ENCODE data around the gene IL4.

DNA sequence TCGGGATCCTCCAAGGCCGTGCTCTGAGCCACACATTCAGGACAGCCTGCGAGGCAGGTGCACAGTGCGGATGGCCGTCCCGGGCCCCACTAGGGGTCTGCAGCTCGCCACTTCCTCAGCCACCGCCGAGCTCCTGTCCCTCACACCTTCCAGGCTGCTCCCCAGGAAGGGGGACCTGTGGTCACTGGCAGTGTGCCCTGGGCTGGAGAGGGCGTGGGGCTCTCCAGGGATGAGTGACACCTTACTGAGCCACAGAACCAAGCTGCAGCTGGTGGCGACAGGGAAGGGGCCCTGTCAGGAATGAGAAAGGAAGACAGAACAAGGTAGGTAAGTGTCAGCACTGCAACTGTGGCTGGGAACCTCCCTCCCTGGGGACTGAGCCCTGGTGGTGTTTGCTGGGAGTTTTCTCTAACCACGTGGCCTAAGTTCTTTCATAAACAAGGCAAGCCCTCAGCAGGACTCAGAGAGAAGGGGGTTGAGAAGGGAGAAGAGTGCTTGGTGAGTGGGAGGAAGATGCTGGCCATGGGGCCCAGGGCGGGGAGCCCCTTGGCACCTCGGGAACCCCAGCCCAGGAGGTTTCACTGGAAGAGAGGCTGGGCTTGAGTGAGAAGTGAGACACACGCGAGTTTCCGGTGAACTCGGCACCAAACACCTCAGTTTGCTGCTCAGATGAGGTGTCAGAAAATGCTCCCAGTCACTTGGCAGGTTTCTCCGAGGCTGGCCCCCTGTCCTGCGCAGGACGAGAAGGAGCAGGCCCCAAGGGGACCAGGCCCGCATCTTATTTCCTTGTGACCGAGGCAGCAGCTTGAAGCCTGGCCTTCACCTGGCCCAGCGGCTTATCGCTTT, 10.6 kb upstream of the IL4 start:
- TF ChIP-seq, protein P1, sequence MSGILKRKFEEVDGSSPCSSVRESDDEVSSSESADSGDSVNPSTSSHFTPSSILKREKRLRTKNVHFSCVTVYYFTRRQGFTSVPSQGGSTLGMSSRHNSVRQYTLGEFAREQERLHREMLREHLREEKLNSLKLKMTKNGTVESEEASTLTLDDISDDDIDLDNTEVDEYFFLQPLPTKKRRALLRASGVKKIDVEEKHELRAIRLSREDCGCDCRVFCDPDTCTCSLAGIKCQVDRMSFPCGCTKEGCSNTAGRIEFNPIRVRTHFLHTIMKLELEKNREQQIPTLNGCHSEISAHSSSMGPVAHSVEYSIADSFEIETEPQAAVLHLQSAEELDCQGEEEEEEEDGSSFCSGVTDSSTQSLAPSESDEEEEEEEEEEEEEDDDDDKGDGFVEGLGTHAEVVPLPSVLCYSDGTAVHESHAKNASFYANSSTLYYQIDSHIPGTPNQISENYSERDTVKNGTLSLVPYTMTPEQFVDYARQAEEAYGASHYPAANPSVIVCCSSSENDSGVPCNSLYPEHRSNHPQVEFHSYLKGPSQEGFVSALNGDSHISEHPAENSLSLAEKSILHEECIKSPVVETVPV (CRISPR knock-in tag; IDR thresholded peaks at IDR 0.05): no peak
- no peak for TF ChIP-seq CSDC2 (CRISPR knock-in tag; IDR thresholded peaks at IDR 0.05)
- TF ChIP-seq ZFP30 (CRISPR knock-in tag; IDR thresholded peaks at IDR 0.05): no peak
- TF ChIP-seq, protein P2, sequence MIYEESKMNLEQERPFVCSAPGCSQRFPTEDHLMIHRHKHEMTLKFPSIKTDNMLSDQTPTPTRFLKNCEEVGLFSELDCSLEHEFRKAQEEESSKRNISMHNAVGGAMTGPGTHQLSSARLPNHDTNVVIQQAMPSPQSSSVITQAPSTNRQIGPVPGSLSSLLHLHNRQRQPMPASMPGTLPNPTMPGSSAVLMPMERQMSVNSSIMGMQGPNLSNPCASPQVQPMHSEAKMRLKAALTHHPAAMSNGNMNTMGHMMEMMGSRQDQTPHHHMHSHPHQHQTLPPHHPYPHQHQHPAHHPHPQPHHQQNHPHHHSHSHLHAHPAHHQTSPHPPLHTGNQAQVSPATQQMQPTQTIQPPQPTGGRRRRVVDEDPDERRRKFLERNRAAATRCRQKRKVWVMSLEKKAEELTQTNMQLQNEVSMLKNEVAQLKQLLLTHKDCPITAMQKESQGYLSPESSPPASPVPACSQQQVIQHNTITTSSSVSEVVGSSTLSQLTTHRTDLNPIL (CRISPR knock-in tag; IDR thresholded peaks at IDR 0.05; ENCODE audit: low read depth): no peak
